Gastrocnemius medialis (tissue), 4 donors: ENCODE measurements around the gene CSNK1G1.

ENCODE experiments used
- CTCF ChIP-seq, 5 experiments: fragments of 450-650 bp in 3 of 5; fragments of 200-600 bp in 2 of 5; sonication (generic) in 2 of 5; IDR thresholded peaks in 4 of 5; conservative IDR thresholded peaks in 1 of 5; 1 replicate in 4 of 5; 2 replicates in 1 of 5; pipeline ENCODE4 v1.5.1; 2016 to 2019; ENCODE audit warnings: antibody characterized with exemption in 5 of 5, mild to moderate bottlenecking in 3 of 5, moderate library complexity in 3 of 5
- POLR2A ChIP-seq, 2 donors: fragments of 450-650 bp; IDR thresholded peaks; one replicate each; pipeline ENCODE4 v1.6.1; 2017; ENCODE audit warnings: antibody characterized with exemption in 2 of 2, mild to moderate bottlenecking in 2 of 2, moderate library complexity in 2 of 2

DNA sequence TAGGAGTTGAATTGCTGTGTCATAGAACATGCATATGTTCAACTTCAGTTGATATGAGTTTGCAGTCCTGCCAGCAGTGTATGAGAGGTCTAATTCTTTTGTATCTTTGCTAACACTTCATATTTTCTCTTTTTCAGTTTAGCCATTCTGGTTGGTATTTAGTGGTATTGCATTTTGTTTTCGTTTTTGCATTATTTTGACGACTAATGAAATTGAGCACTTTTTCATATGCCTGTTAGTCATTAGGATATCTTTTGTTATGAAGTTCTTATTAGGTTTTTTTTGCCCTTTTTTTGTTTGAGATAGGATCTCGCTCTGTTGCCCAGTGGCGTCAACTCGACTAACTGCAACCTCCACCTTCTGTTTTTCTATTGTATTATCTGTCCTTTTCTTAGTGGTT, 40.8 kb upstream of the CSNK1G1 start:
- no peak for TF ChIP-seq CTCF (IDR thresholded peaks at IDR 0.05 in 4 of 5, conservative IDR thresholded peaks at IDR 0.05 in 1 of 5)
- no peak for TF ChIP-seq POLR2A (IDR thresholded peaks at IDR 0.05)
